ENCODE measurements around the gene PUM2.

- TF ChIP-seq, protein P1, sequence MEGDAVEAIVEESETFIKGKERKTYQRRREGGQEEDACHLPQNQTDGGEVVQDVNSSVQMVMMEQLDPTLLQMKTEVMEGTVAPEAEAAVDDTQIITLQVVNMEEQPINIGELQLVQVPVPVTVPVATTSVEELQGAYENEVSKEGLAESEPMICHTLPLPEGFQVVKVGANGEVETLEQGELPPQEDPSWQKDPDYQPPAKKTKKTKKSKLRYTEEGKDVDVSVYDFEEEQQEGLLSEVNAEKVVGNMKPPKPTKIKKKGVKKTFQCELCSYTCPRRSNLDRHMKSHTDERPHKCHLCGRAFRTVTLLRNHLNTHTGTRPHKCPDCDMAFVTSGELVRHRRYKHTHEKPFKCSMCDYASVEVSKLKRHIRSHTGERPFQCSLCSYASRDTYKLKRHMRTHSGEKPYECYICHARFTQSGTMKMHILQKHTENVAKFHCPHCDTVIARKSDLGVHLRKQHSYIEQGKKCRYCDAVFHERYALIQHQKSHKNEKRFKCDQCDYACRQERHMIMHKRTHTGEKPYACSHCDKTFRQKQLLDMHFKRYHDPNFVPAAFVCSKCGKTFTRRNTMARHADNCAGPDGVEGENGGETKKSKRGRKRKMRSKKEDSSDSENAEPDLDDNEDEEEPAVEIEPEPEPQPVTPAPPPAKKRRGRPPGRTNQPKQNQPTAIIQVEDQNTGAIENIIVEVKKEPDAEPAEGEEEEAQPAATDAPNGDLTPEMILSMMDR (IDR thresholded peaks at IDR 0.05; ENCODE audit: low read depth, low read length), result no peak
- no peak for TF ChIP-seq EZH2phosphoT487 (IDR thresholded peaks at IDR 0.05; ENCODE audit: low read depth)
These were observed 121.1 kb downstream of the PUM2 start for GRCh38 chr2:20229322-20230113.

All from OCI-LY3 (cell line).